NT2/D1 (cell line): Measurements from ENCODE around the gene GNAT3.

Source experiments
- DNase-seq: peaks from one replicate; pipeline ENCODE4 v3.0.0-alpha.2; 2011; ENCODE audit warnings: low read depth, low spot score
- H3K27me3 ChIP-seq: 2 replicates; pipeline ENCODE4 v1.6.0; 2011; ENCODE audit warnings: mild to moderate bottlenecking; ENCODE audit not compliant: insufficient read length, insufficient read depth
- H3K36me3 ChIP-seq: 2 replicates; pipeline ENCODE4 v1.6.1; 2011; ENCODE audit warnings: mild to moderate bottlenecking, low read length, mixed read lengths; ENCODE audit not compliant: insufficient read depth, insufficient read length
- H3K4me1 ChIP-seq: 2 replicates; pipeline ENCODE4 v1.5.1; 2011; ENCODE audit not compliant: insufficient read depth, insufficient read length
- H3K4me3 ChIP-seq: 2 replicates; pipeline ENCODE4 v1.5.1; 2011; ENCODE audit warnings: low read depth; ENCODE audit not compliant: insufficient read length
- H3K9ac ChIP-seq: 2 replicates; pipeline ENCODE4 v1.6.0; 2011; ENCODE audit warnings: low read depth; ENCODE audit not compliant: insufficient read length
- H3K9me3 ChIP-seq: 2 replicates; pipeline ENCODE4 v1.5.1; 2011; ENCODE audit warnings: mild to moderate bottlenecking, low read length; ENCODE audit not compliant: insufficient read depth
- SUZ12 ChIP-seq: IDR thresholded peaks from 2 replicates; pipeline ENCODE4 v1.6.1; 2011; ENCODE audit not compliant: insufficient read length, insufficient read depth; ENCODE audit errors: extremely low read depth
- YY1 ChIP-seq: IDR thresholded peaks from 2 replicates; pipeline ENCODE4 v1.6.1; 2011; ENCODE audit not compliant: insufficient read length, insufficient read depth
- ZNF274 ChIP-seq: IDR thresholded peaks from 2 replicates; pipeline ENCODE4 v1.6.1; 2011; ENCODE audit warnings: mild to moderate bottlenecking, low read depth, low read length

GNAT3 gene

GRCh38 chr7:80434047-80434446 lies 77.8 kb downstream of the GNAT3 start:
- Histone ChIP-seq H3K4me1 (no peaks in the 10 kb centered on the region), H3K36me3 (no peaks in the 10 kb centered on the region), H3K9me3 (peaks cover 3% of the 10 kb centered on the region; the same call in 1 of the 2 replicates), H3K27me3 (no peaks in the 10 kb centered on the region), H3K9ac (no peak overlapping the region), H3K4me3 (no peak overlapping the region)
- DNase-seq, result no peak
- TF ChIP-seq SUZ12, result no peak
- TF ChIP-seq ZNF274, result no peak
- TF ChIP-seq YY1, result no peak

GRCh38 chr7:80432166-80432565 lies 79.7 kb downstream of the GNAT3 start:
- Histone ChIP-seq H3K9ac (no peak overlapping the region), H3K9me3 (peaks cover 3% of the 10 kb centered on the region; the same call in 1 of the 2 replicates), H3K4me1 (no peaks in the 10 kb centered on the region), H3K27me3 (no peaks in the 10 kb centered on the region), H3K36me3 (no peaks in the 10 kb centered on the region), H3K4me3 (no peak overlapping the region)
- DNase-seq, result no peak
- TF ChIP-seq ZNF274 (no peak), YY1 (no peak), SUZ12 (no peak)

- H3K4me3 ChIP-seq, result no peak overlapping the region
- no peak overlapping the region for H3K9ac ChIP-seq
- TF ChIP-seq SUZ12, result no peak
- no peak for TF ChIP-seq YY1
- TF ChIP-seq ZNF274, result no peak
- no peaks in the 10 kb centered on the region for H3K36me3 ChIP-seq
- peaks cover 3% of the 10 kb centered on the region; the same call in 1 of the 2 replicates for H3K9me3 ChIP-seq
- H3K4me1 ChIP-seq, result no peaks in the 10 kb centered on the region
- no peaks in the 10 kb centered on the region for H3K27me3 ChIP-seq
- DNase-seq, result no peak
These were observed 82.7 kb downstream of the GNAT3 start for GRCh38 chr7:80429181-80429580.

- Histone ChIP-seq H3K9ac (no peak overlapping the region), H3K4me1 (no peaks in the 10 kb centered on the region), H3K4me3 (no peak overlapping the region), H3K9me3 (no peaks in the 10 kb centered on the region), H3K36me3 (no peaks in the 10 kb centered on the region), H3K27me3 (no peaks in the 10 kb centered on the region)
- TF ChIP-seq SUZ12 (no peak), ZNF274 (no peak), YY1 (no peak)
- DNase-seq, result peak; percentile 30
These were observed 83.5 kb downstream of the GNAT3 start for GRCh38 chr7:80428161-80429054.

- TF ChIP-seq ZNF274 (no peak), YY1 (no peak)
- no peak overlapping the region for H3K4me3 ChIP-seq
- H3K9ac ChIP-seq, result no peak overlapping the region
- no peaks in the 10 kb centered on the region for H3K36me3 ChIP-seq
- H3K4me1 ChIP-seq, result no peaks in the 10 kb centered on the region
- DNase-seq, result no peak
- no peaks in the 10 kb centered on the region for H3K27me3 ChIP-seq
- no peaks in the 10 kb centered on the region for H3K9me3 ChIP-seq
These were observed 84.6 kb downstream of the GNAT3 start for GRCh38 chr7:80427218-80427617.

- Histone ChIP-seq H3K27me3 (no peaks in the 10 kb centered on the region), H3K9ac (no peak overlapping the region), H3K4me3 (no peak overlapping the region), H3K4me1 (no peaks in the 10 kb centered on the region), H3K36me3 (no peaks in the 10 kb centered on the region), H3K9me3 (no peaks in the 10 kb centered on the region)
- no peak for TF ChIP-seq SUZ12
- TF ChIP-seq YY1, result no peak
- TF ChIP-seq ZNF274, result no peak
- no peak for DNase-seq
These were observed 91.0 kb downstream of the GNAT3 start for GRCh38 chr7:80420876-80421275.

GRCh38 chr7:80417211-80417793 lies 94.6 kb downstream of the GNAT3 start:
- Histone ChIP-seq H3K4me3 (no peak overlapping the region), H3K9ac (no peak overlapping the region), H3K9me3 (no peaks in the 10 kb centered on the region), H3K4me1 (no peaks in the 10 kb centered on the region), H3K36me3 (no peaks in the 10 kb centered on the region), H3K27me3 (no peaks in the 10 kb centered on the region)
- DNase-seq, result no peak
- TF ChIP-seq YY1, result no peak
- no peak for TF ChIP-seq SUZ12
- no peak for TF ChIP-seq ZNF274
